Measurements from ENCODE around the gene ABCB9.

GRCh38 chr12:123001464-123001863 is 35.2 kb upstream of the ABCB9 start:
- TF ChIP-seq CTCF (IDR thresholded peaks at IDR 0.05 in 2 of 3, conservative IDR thresholded peaks at IDR 0.05 in 1 of 3; ENCODE audit: borderline replicate concordance in 1 of 3, insufficient read depth in 1 of 3, low read depth in 2 of 3, low read length in 2 of 3) (no peak), POLR2A (IDR thresholded peaks at IDR 0.05; ENCODE audit: borderline replicate concordance, extremely low read depth, insufficient read depth, insufficient read length) (no peak), POLR2AphosphoS5 (IDR thresholded peaks at IDR 0.05; ENCODE audit: low read depth, low read length) (no peak), FOSL1 (IDR thresholded peaks at IDR 0.05; ENCODE audit: low read depth) (no peak), EZH2 (IDR thresholded peaks at IDR 0.05) (no peak), SP1 (IDR thresholded peaks at IDR 0.05; ENCODE audit: low read depth) (no peak), RAD21 (IDR thresholded peaks at IDR 0.05; ENCODE audit: low read depth) (no peak), ZNF274 (IDR thresholded peaks at IDR 0.05; ENCODE audit: low read depth, low read length) (no peak), SIN3A (IDR thresholded peaks at IDR 0.05; ENCODE audit: low read depth) (no peak)
- TF ChIP-seq, protein P1, sequence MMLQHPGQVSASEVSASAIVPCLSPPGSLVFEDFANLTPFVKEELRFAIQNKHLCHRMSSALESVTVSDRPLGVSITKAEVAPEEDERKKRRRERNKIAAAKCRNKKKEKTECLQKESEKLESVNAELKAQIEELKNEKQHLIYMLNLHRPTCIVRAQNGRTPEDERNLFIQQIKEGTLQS (IDR thresholded peaks at IDR 0.05): no peak
- TF ChIP-seq, protein P2, sequence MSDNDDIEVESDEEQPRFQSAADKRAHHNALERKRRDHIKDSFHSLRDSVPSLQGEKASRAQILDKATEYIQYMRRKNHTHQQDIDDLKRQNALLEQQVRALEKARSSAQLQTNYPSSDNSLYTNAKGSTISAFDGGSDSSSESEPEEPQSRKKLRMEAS (IDR thresholded peaks at IDR 0.05): no peak

Measured in HCT116 (cell line).